Mesothelial cell of epicardium (in vitro differentiated cells): ENCODE measurements around the gene SEC61G. TPM values are rescaled to one million over a fixed set of nuclear protein-coding genes. Genes with fewer than 3 reads are reported as not detected.

ENCODE experiments used
- DNase-seq, 2 experiments: peaks; one replicate each; pipeline ENCODE4 v3.0.0; 2021; ENCODE audit warnings: low spot score in 2 of 2; ENCODE audit not compliant: unreplicated experiment in 2 of 2
- H3K27ac Mint-ChIP-seq: 2 replicates; pipeline ENCODE4 v1.8.0; 2021; ENCODE audit warnings: mixed read lengths
- H3K27me3 Mint-ChIP-seq: 2 replicates; pipeline ENCODE4 v1.8.0; 2021; ENCODE audit warnings: low read depth, mixed read lengths
- H3K36me3 Mint-ChIP-seq: 2 replicates; pipeline ENCODE4 v1.8.0; 2021; ENCODE audit warnings: mixed read lengths
- H3K4me1 Mint-ChIP-seq: 2 replicates; pipeline ENCODE4 v1.8.0; 2021; ENCODE audit warnings: mixed read lengths
- H3K4me3 Mint-ChIP-seq: 2 replicates; pipeline ENCODE4 v1.8.0; 2021; ENCODE audit warnings: mild to moderate bottlenecking, moderate library complexity, mixed read lengths
- H3K9me3 Mint-ChIP-seq: 2 replicates; pipeline ENCODE4 v1.8.0; 2021; ENCODE audit warnings: mixed read lengths
- CTCF ChIP-seq: fragments of 200-600 bp; sonication (generic); IDR thresholded peaks from one replicate; pipeline ENCODE4 v1.5.0; 2021; ENCODE audit warnings: antibody characterized with exemption; ENCODE audit not compliant: unreplicated experiment
- total RNA-seq: library from RNA; stranded (reverse); gene quantifications from 3 replicates; pipeline ENCODE4 v1.2.1, GENCODE V29; 2021

The SEC61G gene
- total RNA-seq, 1 donor from 2014 or later = 106 TPM

- DNase-seq = no peak
- no peak overlapping the region for H3K27ac Mint-ChIP-seq
- no peak for TF ChIP-seq CTCF
- no peak overlapping the region for H3K4me3 Mint-ChIP-seq
- peaks cover 18% of the 10 kb centered on the region for H3K4me1 Mint-ChIP-seq
- H3K27me3 Mint-ChIP-seq = peaks cover 6% of the 10 kb centered on the region
- no peaks in the 10 kb centered on the region for H3K36me3 Mint-ChIP-seq
- no peaks in the 10 kb centered on the region for H3K9me3 Mint-ChIP-seq
Observed at GRCh38 chr7:54796853-54797252, 37.8 kb upstream of the SEC61G start.

- peaks cover 9% of the 10 kb centered on the region for H3K27me3 Mint-ChIP-seq
- no peaks in the 10 kb centered on the region for H3K9me3 Mint-ChIP-seq
- no peaks in the 10 kb centered on the region for H3K36me3 Mint-ChIP-seq
- no peak for TF ChIP-seq CTCF
- DNase-seq = no peak
- H3K4me1 Mint-ChIP-seq = peaks cover 15% of the 10 kb centered on the region
- H3K27ac Mint-ChIP-seq = no peak overlapping the region
- H3K4me3 Mint-ChIP-seq = no peak overlapping the region
Observed at GRCh38 chr7:54796150-54796549, 37.1 kb upstream of the SEC61G start.

GRCh38 chr7:54792383-54792782 lies 33.4 kb upstream of the SEC61G start:
- Mint-ChIP-seq H3K27ac (no peak overlapping the region), H3K36me3 (no peaks in the 10 kb centered on the region), H3K4me3 (no peak overlapping the region), H3K9me3 (no peaks in the 10 kb centered on the region), H3K27me3 (peaks cover 27% of the 10 kb centered on the region), H3K4me1 (no peaks in the 10 kb centered on the region)
- DNase-seq = no peak
- TF ChIP-seq CTCF = no peak

GRCh38 chr7:54788664-54789063 lies 29.7 kb upstream of the SEC61G start:
- Mint-ChIP-seq H3K27me3 (peaks cover 31% of the 10 kb centered on the region), H3K4me3 (no peak overlapping the region), H3K9me3 (no peaks in the 10 kb centered on the region), H3K27ac (no peak overlapping the region), H3K36me3 (no peaks in the 10 kb centered on the region), H3K4me1 (no peaks in the 10 kb centered on the region)
- peak in 1 of 2 experiments; percentile 42 for DNase-seq
- peak; percentile 67 for TF ChIP-seq CTCF

GRCh38 chr7:54785261-54785660 lies 26.2 kb upstream of the SEC61G start:
- no peak for TF ChIP-seq CTCF
- Mint-ChIP-seq H3K27me3 (peaks cover 20% of the 10 kb centered on the region), H3K27ac (no peak overlapping the region), H3K36me3 (no peaks in the 10 kb centered on the region), H3K4me1 (no peaks in the 10 kb centered on the region), H3K4me3 (no peak overlapping the region), H3K9me3 (no peaks in the 10 kb centered on the region)
- no peak for DNase-seq

- H3K4me1 Mint-ChIP-seq = no peaks in the 10 kb centered on the region
- no peak overlapping the region for H3K27ac Mint-ChIP-seq
- H3K36me3 Mint-ChIP-seq = no peaks in the 10 kb centered on the region
- no peak overlapping the region for H3K4me3 Mint-ChIP-seq
- DNase-seq = no peak
- H3K9me3 Mint-ChIP-seq = no peaks in the 10 kb centered on the region
- H3K27me3 Mint-ChIP-seq = peaks cover 9% of the 10 kb centered on the region
- no peak for TF ChIP-seq CTCF
Observed at GRCh38 chr7:54783952-54784351, 24.9 kb upstream of the SEC61G start.
